Effector CD4-positive, alpha-beta T cell (primary cell): ENCODE results near the gene FHIT.

Experiments
- DNase-seq: peaks from one replicate; pipeline ENCODE4 v3.0.0-alpha.2; 2020

Gene FHIT

GRCh38 chr3:61168286-61168685 is 83.0 kb downstream of the FHIT start:
- DNase-seq = no peak

- no peak for DNase-seq
These were observed 88.3 kb downstream of the FHIT start for GRCh38 chr3:61162965-61163364.

GRCh38 chr3:61158667-61159066 is 92.6 kb downstream of the FHIT start:
- DNase-seq = no peak

GRCh38 chr3:61158216-61158615 is 93.0 kb downstream of the FHIT start:
- DNase-seq = no peak

GRCh38 chr3:61157414-61157813 is 93.8 kb downstream of the FHIT start:
- DNase-seq = no peak

GRCh38 chr3:61155701-61156292 is 95.5 kb downstream of the FHIT start:
- no peak for DNase-seq

GRCh38 chr3:61154457-61155198 is 96.6 kb downstream of the FHIT start:
- no peak for DNase-seq

- DNase-seq = no peak
These were observed 99.2 kb downstream of the FHIT start for GRCh38 chr3:61152071-61152470.

GRCh38 chr3:61149236-61149635 is 102.0 kb downstream of the FHIT start:
- no peak for DNase-seq

- no peak for DNase-seq
These were observed 105.0 kb downstream of the FHIT start for GRCh38 chr3:61146010-61146890.

- DNase-seq = no peak
These were observed 109.6 kb downstream of the FHIT start for GRCh38 chr3:61141697-61142096.

- DNase-seq = no peak
These were observed 110.0 kb downstream of the FHIT start for GRCh38 chr3:61141227-61141626.

- no peak for DNase-seq
These were observed 111.6 kb downstream of the FHIT start for GRCh38 chr3:61139686-61140085.

GRCh38 chr3:61138401-61138800 is 112.9 kb downstream of the FHIT start:
- DNase-seq = no peak

- no peak for DNase-seq
These were observed 115.1 kb downstream of the FHIT start for GRCh38 chr3:61136191-61136590.

- DNase-seq = no peak
These were observed 116.7 kb downstream of the FHIT start for GRCh38 chr3:61134532-61134931.

- DNase-seq = no peak
These were observed 119.2 kb downstream of the FHIT start for GRCh38 chr3:61132062-61132461.

- DNase-seq = no peak
These were observed 132.4 kb downstream of the FHIT start for GRCh38 chr3:61118830-61119229.

GRCh38 chr3:61117045-61117898 is 134.0 kb downstream of the FHIT start:
- no peak for DNase-seq

- DNase-seq = no peak
These were observed 136.8 kb downstream of the FHIT start for GRCh38 chr3:61114316-61114953.

GRCh38 chr3:61111825-61112224 is 139.4 kb downstream of the FHIT start:
- no peak for DNase-seq

GRCh38 chr3:61110576-61110975 is 140.7 kb downstream of the FHIT start:
- no peak for DNase-seq
